ENCODE results near the gene ZBED4.

The ZBED4 gene

DNA sequence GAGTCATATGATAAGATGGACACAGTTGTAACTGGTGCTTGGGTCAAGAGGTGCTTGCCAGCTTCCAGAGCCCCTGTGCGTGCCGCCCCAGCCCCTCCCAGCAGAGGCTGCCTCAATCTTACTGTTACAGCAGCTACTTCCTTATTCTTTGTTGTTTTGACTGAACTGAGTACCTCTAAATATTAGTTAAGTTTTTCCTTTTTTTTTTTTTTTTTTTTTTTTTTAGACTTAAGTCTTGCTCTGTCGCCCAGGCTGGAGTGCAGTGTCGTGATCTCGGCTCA is 8.8 kb downstream of the ZBED4 start:
- Histone ChIP-seq H3K4me1 (ENCODE audit: control insufficient read depth, insufficient read depth, low read length) (peaks cover 5% of the 10 kb centered on the region), H3K4me3 (ENCODE audit: low read length) (no peak overlapping the region), H3K9me3 (ENCODE audit: control insufficient read depth, low read length) (peaks cover 13% of the 10 kb centered on the region), H3K36me3 (ENCODE audit: control insufficient read depth, insufficient read depth, low read length, severe bottlenecking) (peaks cover 7% of the 10 kb centered on the region), H3K27me3 (replicated peaks; ENCODE audit: control insufficient read depth, insufficient read depth, low read length) (no peaks in the 10 kb centered on the region), H3K9ac (ENCODE audit: low read length) (no peak overlapping the region)
- no peak for DNase-seq (ENCODE audit: low read depth)

DNA sequence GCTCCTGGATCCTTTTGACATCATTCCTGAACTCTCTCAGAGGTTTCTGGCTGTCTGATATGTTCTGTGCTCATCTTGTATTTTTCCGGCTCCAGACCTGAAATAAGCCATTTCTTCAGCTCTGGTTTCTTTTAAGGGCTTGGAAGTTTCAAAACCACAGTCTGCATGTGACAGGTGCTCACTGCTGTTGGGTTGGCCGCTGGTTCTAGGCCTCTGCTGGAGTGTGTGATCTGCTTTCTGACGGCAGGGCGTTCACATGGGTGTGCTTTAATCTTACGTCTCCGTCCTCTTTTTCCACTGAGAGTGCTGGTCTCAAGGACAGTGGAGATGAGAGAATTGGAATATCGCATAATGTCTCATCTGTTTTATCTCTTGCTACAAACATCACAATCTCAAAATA is 10.3 kb downstream of the ZBED4 start:
- no peaks in the 10 kb centered on the region for H3K27me3 ChIP-seq (replicated peaks; ENCODE audit: control insufficient read depth, insufficient read depth, low read length)
- no peak overlapping the region for H3K4me3 ChIP-seq (ENCODE audit: low read length)
- H3K36me3 ChIP-seq (ENCODE audit: control insufficient read depth, insufficient read depth, low read length, severe bottlenecking): peaks cover 14% of the 10 kb centered on the region
- no peak for DNase-seq (ENCODE audit: low read depth)
- peaks cover 13% of the 10 kb centered on the region for H3K9me3 ChIP-seq (ENCODE audit: control insufficient read depth, low read length)
- H3K9ac ChIP-seq (ENCODE audit: low read length): no peak overlapping the region
- peaks cover 5% of the 10 kb centered on the region for H3K4me1 ChIP-seq (ENCODE audit: control insufficient read depth, insufficient read depth, low read length)

DNA sequence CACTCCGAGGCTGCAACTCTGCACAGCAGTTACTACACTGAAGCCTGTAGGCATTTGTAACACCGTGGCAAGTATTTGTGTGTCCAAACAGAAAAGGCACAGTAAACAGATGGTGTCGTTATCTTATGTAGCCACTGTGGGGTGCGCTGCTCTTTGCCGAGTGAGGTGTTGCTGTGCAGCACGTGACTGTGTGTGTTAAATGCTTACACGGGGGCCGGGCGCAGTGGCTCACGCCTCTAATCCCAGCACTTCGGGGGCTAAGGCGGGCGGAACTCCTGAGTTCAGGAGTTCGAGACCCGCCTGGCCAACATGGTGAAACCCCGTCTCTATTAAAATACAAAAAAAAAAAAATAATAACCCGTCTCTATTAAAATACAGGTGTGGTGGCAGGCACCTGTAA is 11.5 kb downstream of the ZBED4 start:
- H3K4me1 ChIP-seq (ENCODE audit: control insufficient read depth, insufficient read depth, low read length): peaks cover 5% of the 10 kb centered on the region
- H3K9ac ChIP-seq (ENCODE audit: low read length): no peak overlapping the region
- no peak for DNase-seq (ENCODE audit: low read depth)
- H3K36me3 ChIP-seq (ENCODE audit: control insufficient read depth, insufficient read depth, low read length, severe bottlenecking): peaks cover 14% of the 10 kb centered on the region
- H3K27me3 ChIP-seq (replicated peaks; ENCODE audit: control insufficient read depth, insufficient read depth, low read length): no peaks in the 10 kb centered on the region
- peaks cover 25% of the 10 kb centered on the region for H3K9me3 ChIP-seq (ENCODE audit: control insufficient read depth, low read length)
- no peak overlapping the region for H3K4me3 ChIP-seq (ENCODE audit: low read length)

DNA sequence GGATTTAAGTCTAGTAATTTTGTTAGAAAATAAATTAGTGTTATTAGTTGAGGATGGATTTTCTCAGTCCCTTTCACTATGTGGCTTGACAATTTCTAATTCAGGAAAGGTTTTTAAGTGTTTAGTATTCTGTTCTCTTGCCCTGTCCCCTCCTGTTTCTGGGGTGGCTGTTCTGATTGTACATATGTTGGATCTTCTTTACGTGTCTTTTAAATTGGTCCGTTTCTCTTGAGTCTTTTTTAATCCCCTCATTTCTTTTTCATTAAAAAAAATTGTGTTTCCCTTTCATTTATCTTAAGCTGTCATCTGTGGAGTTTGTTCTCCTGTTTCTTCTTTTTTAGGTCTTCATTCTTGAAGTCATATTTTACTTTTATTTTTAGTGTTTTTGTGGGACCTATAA is 12.5 kb downstream of the ZBED4 start:
- H3K9ac ChIP-seq (ENCODE audit: low read length): no peak overlapping the region
- H3K4me1 ChIP-seq (ENCODE audit: control insufficient read depth, insufficient read depth, low read length): peaks cover 5% of the 10 kb centered on the region
- H3K9me3 ChIP-seq (ENCODE audit: control insufficient read depth, low read length): peaks cover 25% of the 10 kb centered on the region
- no peak for DNase-seq (ENCODE audit: low read depth)
- no peak overlapping the region for H3K4me3 ChIP-seq (ENCODE audit: low read length)
- H3K27me3 ChIP-seq (replicated peaks; ENCODE audit: control insufficient read depth, insufficient read depth, low read length): no peaks in the 10 kb centered on the region
- peaks cover 14% of the 10 kb centered on the region for H3K36me3 ChIP-seq (ENCODE audit: control insufficient read depth, insufficient read depth, low read length, severe bottlenecking)

DNA sequence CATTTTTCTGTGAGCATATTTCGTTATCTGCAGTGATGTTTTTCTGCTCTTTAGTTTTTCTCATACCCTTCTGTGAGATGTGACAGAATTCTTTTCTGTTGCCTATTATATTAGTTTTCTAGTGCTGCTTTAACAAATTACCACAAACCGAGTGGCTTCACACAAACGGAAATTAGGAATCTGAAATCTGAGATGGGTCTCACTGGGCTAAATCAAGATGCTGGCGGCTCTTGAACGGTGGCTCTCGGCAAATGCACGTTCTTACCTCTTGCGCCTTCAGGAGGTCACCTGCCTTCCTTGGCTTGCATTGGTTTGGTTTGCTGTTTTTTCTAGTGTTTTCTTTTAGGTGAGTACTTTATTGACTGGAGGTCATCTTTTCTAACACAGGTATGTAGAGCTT is 13.0 kb downstream of the ZBED4 start:
- DNase-seq (ENCODE audit: low read depth): no peak
- Histone ChIP-seq H3K36me3 (ENCODE audit: control insufficient read depth, insufficient read depth, low read length, severe bottlenecking) (peaks cover 14% of the 10 kb centered on the region), H3K4me1 (ENCODE audit: control insufficient read depth, insufficient read depth, low read length) (peaks cover 5% of the 10 kb centered on the region), H3K4me3 (ENCODE audit: low read length) (no peak overlapping the region), H3K27me3 (replicated peaks; ENCODE audit: control insufficient read depth, insufficient read depth, low read length) (no peaks in the 10 kb centered on the region), H3K9me3 (ENCODE audit: control insufficient read depth, low read length) (peaks cover 25% of the 10 kb centered on the region), H3K9ac (ENCODE audit: low read length) (no peak overlapping the region)

DNA sequence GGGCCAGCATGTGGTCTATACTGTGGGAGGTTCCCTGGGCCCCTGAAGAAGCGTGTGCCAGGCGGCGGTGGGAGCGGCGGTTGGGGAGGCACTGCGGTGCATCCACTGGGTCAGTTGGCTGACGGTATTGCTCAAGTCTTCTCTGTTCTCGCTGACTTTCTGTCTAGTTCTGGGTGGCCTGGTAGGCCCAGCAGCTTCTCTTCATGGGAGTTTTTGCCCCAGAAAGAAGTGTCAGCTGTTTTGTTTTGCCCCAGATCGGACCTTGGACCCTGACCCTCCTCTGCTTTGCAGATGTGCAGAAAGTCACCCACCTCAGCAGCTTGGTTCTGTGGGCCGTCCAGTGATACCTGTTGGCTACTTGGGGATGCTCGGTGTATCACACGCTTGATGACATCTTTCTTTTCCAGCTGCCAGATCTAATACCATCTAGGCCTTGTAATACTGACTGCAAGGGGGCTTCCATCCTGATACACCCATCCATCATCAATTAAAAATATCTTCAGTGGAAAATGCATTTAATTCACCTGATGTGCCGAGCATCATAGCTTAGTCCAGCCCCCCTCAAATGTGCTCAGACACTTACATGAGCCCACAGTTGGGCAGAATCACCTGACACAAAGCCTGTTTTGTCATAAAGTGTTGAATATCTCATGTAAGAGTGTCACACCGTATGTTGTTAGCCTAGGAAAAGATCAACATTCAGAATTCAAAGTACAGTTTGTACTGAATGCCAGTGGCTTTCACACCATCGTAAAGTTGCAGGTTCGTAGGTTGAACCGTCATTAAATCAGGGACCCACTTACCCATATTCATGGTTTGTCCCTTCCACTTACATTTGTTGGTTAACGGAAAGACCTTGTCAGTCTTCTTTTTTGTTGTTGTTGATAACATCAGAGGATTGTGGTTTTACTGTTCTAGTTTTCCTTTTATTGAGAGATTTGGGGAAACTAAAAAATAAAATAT is 13.9 kb downstream of the ZBED4 start:
- Histone ChIP-seq H3K27me3 (replicated peaks; ENCODE audit: control insufficient read depth, insufficient read depth, low read length) (no peaks in the 10 kb centered on the region), H3K4me3 (ENCODE audit: low read length) (no peak overlapping the region), H3K9me3 (ENCODE audit: control insufficient read depth, low read length) (peaks cover 25% of the 10 kb centered on the region), H3K36me3 (ENCODE audit: control insufficient read depth, insufficient read depth, low read length, severe bottlenecking) (peaks cover 14% of the 10 kb centered on the region), H3K9ac (ENCODE audit: low read length) (no peak overlapping the region), H3K4me1 (ENCODE audit: control insufficient read depth, insufficient read depth, low read length) (no peaks in the 10 kb centered on the region)
- DNase-seq (ENCODE audit: low read depth): no peak

DNA sequence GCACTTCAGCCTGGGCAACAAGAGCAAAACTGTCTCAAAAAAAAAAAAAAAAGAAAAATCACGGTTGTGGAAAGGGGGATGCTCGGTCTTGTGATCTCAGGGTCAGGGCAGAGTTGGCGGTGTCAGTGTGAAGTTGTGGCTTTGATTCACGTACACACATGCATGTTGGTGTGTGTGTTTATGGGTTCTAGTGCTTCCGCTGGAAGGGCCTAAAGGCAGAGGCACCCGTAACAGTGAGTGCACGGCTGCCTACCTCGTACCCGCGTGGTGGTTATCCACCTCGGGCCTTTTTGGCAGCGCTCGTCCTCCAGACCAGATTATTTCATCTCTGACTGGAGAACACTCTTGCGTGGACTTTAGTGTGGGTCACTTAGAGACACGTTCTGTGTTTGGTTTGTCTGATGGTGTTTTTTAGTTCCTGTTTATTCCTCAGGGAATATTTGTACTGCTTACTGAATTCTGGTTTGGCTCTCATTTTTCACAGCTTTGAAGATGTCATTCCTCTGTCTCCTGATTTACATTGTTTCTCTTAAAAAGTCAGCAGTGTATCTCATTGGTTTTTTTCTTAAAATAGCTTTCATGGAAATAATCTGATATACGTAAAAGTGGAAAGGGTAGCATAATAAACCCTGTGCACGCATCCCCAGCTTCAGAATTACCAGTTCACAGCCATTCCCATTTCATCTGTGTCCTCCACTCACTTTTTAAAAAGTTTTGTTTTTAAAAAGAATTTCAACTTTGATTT is 15.6 kb downstream of the ZBED4 start:
- Histone ChIP-seq H3K36me3 (ENCODE audit: control insufficient read depth, insufficient read depth, low read length, severe bottlenecking) (peaks cover 14% of the 10 kb centered on the region), H3K27me3 (replicated peaks; ENCODE audit: control insufficient read depth, insufficient read depth, low read length) (no peaks in the 10 kb centered on the region), H3K4me3 (ENCODE audit: low read length) (no peak overlapping the region), H3K4me1 (ENCODE audit: control insufficient read depth, insufficient read depth, low read length) (no peaks in the 10 kb centered on the region), H3K9ac (ENCODE audit: low read length) (no peak overlapping the region), H3K9me3 (ENCODE audit: control insufficient read depth, low read length) (peaks cover 25% of the 10 kb centered on the region)
- DNase-seq (ENCODE audit: low read depth): no peak

DNA sequence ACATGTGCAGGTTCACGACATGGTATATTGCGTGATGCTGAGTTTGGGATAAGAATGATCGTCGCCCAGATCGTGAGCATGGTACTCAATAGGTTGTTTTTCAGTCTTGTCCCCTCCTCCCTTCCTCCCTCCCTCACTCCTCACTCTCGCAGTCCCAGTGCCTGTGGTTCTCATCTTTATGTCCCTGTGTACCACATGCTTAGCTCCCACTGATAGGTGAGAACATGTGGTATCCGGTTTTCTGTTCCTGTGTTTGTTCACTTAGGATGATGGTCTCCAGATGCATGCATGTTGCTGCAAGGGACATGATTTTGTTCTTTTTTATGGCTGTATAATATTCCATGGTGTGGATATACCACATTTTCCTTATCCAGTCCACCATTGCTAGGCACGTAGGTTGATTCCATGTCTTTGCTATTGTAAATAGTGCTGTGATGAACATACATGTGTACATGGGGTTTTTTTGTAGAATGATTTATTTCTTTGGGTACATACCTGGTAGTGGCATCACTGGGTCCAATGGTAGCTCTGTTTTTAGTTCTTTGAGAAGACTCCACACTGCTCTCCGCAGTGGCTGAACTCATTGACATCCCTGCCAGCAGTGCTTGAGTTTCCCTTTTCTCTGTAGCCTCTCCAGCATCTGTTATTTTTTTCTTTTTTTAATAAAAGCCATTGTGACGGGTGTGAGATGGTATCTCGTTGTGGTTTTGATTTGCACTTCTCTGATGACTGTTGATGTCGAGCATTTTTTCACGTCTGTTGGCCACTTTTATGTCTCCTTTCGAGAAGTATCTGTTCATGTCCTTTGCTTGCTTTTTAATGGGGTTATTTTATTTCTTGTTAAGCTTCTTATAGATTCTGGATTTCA is 16.4 kb downstream of the ZBED4 start:
- no peak overlapping the region for H3K4me3 ChIP-seq (ENCODE audit: low read length)
- no peak overlapping the region for H3K9ac ChIP-seq (ENCODE audit: low read length)
- peaks cover 25% of the 10 kb centered on the region for H3K9me3 ChIP-seq (ENCODE audit: control insufficient read depth, low read length)
- H3K36me3 ChIP-seq (ENCODE audit: control insufficient read depth, insufficient read depth, low read length, severe bottlenecking): peaks cover 14% of the 10 kb centered on the region
- DNase-seq (ENCODE audit: low read depth): no peak
- no peaks in the 10 kb centered on the region for H3K27me3 ChIP-seq (replicated peaks; ENCODE audit: control insufficient read depth, insufficient read depth, low read length)
- H3K4me1 ChIP-seq (ENCODE audit: control insufficient read depth, insufficient read depth, low read length): no peaks in the 10 kb centered on the region

DNA sequence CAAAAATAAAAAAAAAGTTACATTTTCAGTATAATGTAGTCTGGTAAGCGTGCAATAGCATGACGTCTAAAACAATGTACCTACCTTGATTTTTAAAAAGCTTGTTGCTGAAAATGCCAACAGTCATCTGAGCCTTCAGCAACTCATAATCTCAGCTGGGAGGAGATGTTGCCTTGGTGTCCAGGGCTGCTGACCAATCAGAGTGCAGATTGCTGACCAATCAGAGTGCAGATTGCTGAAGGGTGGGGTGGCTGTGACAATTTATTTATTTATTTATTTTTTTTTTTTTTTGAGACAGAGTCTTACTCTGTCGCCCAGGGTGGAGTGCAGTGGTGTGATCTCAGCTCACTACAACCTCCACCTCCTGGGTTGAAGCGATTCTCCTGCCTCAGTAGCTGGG is 17.8 kb downstream of the ZBED4 start:
- H3K9me3 ChIP-seq (ENCODE audit: control insufficient read depth, low read length): peaks cover 17% of the 10 kb centered on the region

DNA sequence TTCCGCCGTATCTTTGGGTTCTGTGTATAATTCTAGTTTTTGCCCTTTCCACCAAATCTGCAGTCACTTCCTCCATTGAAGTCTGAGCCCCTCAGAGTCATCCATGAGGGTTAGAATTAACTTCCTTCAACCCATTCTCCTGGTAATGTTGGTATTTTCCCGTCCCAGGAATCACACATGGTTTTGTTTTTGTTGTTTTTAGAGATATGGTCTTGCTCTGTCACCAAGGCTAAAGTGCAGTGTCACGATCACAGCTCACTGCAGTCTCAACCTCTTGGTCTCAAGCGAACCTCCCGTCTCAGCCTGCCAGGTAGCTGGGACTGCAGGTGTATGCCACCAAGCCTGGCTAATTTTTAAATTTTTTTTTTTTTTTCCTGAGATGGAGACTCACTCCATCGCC is 18.7 kb downstream of the ZBED4 start:
- H3K36me3 ChIP-seq (ENCODE audit: control insufficient read depth, insufficient read depth, low read length, severe bottlenecking): peaks cover 9% of the 10 kb centered on the region
- peaks cover 12% of the 10 kb centered on the region for H3K9me3 ChIP-seq (ENCODE audit: control insufficient read depth, low read length)
- H3K27me3 ChIP-seq (replicated peaks; ENCODE audit: control insufficient read depth, insufficient read depth, low read length): no peaks in the 10 kb centered on the region
- H3K4me1 ChIP-seq (ENCODE audit: control insufficient read depth, insufficient read depth, low read length): no peaks in the 10 kb centered on the region
- H3K4me3 ChIP-seq (ENCODE audit: low read length): no peak overlapping the region
- no peak for DNase-seq (ENCODE audit: low read depth)
- no peak overlapping the region for H3K9ac ChIP-seq (ENCODE audit: low read length)

More for the DNA sequence above, 17.8 kb downstream of the ZBED4 start:
- Histone ChIP-seq H3K27me3 (replicated peaks; ENCODE audit: control insufficient read depth, insufficient read depth, low read length) (no peaks in the 10 kb centered on the region), H3K9ac (ENCODE audit: low read length) (no peak overlapping the region), H3K4me1 (ENCODE audit: control insufficient read depth, insufficient read depth, low read length) (no peaks in the 10 kb centered on the region), H3K4me3 (ENCODE audit: low read length) (no peak overlapping the region), H3K36me3 (ENCODE audit: control insufficient read depth, insufficient read depth, low read length, severe bottlenecking) (peaks cover 14% of the 10 kb centered on the region)
- no peak for DNase-seq (ENCODE audit: low read depth)

Data from adipocyte (in vitro differentiated cells).